Esophagus mucosa (tissue), 1 donor: ENCODE data around the gene SHISA9. TPM values are rescaled to one million over a fixed set of nuclear protein-coding genes. Genes with fewer than 3 reads are reported as not detected.

Experiments
- ATAC-seq: fragments of 200-7000 bp; cut with Tn5 transposase; one replicate; pipeline ENCODE4 v1.9.1; 2020
- total RNA-seq: library from RNA; stranded (reverse); gene quantifications from one replicate; pipeline ENCODE4 v1.2.4, GENCODE V29; 2023
- donor health status: DM: yes; HTN: yes; CAD: no.

SHISA9 gene
- total RNA-seq, 1 donor from 2014 or later = 0.20 TPM

DNA sequence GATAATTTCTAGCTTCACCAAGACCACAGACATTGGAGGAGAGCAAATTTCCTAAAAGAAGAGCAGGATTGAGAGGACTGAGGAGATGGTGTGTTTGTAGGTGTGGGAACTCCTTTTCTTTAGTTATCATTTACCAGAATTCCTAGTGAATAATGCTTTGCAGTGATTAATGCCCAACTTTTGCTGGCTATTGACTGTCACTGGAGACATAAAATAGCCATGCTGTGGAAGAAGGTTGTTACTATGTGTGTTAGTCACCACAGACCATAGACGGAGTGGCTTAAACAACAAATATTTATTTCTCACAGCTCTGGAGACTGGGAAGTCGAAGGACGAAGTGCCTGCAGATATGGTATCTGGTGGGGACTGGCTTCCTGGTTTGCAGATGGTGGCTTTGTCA, 179.1 kb downstream of the SHISA9 start:
- ATAC-seq = no peak

DNA sequence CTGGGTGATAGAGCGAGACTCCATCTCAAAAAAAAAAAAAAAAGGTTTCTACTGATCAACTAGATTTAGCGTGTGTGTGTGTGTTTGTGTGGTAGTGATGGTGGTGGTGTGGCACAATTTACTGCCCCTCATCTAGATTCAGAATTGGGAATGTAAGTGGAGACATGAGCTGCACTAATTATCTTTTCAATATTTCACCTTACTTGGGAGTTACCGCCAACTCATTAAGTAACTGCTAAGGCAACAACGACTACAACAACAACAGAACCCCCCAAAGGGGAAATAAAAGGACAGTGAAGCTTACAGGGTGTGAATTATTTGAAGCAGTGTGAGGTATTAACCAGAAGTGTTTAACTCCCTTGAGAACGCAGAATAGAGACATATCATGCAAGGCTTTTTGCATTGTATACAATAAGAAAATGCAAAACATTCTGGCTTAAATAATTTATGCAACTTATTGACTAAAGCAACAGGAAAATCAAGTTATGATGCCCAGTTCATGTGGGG, 180.5 kb downstream of the SHISA9 start:
- ATAC-seq = no peak

DNA sequence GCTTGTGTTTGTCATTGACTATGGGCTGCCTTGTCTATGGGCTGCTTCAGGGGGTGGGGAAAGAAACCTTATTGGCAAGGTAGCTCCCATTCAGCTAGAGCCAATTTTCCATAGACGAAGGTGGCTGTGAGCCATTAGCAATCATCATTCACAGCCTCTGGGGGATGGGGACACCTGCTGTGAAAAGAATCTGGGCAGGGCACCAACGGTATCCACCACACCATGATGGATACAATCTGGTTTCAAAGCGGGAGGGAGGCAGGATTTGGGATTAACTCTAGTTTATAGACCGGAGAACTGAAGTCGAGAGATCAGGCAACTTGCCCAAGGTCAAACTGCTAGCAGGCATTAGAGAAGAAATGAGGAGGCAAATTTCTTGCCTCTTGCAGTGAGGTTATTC, 182.3 kb downstream of the SHISA9 start:
- no peak for ATAC-seq

DNA sequence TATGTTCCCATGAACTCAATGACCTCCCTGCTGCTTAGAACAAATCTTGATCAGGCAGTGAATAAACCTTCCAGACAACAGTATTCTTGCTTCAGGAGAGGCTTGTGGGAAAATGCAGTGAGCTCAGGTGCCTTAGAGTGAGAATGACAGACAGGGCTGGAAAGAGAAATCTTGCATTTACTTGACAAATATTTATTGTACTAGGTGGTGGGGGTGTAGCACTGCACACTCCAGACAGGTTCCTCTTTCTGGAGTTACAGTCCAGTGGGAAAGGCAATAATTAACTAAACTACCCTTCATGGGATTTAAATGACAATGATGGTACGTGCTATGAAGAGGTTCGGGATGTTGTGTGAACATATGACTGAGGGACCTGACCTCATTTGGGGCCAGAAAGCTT, 182.9 kb downstream of the SHISA9 start:
- no peak for ATAC-seq

DNA sequence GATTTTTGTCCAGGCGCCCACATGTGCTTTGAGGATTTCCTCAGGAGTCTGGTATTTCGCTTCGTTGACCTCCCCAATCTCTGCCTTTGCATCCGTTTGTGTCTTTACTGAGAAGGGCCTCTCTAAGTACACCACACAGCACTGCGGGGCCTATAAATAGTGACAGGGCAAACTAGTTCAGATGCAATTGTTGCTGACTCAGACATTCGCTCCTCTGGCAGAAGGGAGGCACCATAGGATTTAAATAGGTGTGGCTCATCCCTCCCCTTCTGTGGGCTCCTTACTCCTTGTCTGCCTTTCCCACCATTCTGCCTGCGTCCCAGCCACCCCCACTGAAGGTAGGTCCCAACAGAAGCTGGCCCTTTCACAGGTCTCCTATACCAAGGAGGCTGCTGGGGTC, 192.3 kb downstream of the SHISA9 start:
- ATAC-seq = no peak

DNA sequence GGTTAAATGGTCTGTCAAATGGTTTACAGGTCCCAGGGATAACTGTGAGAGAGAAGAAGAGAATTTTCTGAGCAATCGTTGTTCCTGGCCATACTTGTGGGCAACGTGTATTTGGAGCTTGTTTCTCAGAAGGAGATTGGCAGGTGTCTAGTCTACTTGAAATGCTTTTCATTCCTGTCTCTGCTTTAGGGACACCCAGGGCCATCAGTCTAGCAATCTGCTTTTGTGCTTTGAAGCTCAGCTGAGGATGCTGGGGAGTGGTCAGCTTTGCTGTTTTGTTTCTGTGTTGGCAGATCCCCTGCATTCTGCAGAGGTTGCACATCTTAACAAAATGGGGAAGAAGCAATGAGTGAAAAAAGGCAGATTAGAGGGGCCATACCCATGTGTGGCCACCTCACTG, 193.7 kb downstream of the SHISA9 start:
- ATAC-seq = no peak

DNA sequence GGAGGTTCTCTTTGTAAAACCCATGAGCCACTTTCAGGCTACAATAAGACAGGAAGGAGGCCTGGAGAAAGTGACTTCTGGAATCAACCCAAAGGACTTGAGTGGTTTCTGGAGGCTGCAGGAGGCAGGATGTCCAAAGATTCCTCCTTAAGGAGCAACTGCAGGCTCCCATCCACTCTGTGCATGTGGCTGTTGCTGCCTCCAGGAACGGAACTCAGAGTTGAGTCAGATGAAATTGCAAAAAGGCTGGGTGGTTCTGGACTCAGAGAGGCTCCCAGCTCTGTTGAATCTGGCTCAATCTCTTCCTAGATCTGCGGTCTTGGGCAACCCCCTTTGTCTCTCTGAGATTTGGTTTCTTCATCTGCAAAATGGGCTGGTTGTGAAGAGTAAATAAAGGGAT, 197.1 kb downstream of the SHISA9 start:
- ATAC-seq = no peak

DNA sequence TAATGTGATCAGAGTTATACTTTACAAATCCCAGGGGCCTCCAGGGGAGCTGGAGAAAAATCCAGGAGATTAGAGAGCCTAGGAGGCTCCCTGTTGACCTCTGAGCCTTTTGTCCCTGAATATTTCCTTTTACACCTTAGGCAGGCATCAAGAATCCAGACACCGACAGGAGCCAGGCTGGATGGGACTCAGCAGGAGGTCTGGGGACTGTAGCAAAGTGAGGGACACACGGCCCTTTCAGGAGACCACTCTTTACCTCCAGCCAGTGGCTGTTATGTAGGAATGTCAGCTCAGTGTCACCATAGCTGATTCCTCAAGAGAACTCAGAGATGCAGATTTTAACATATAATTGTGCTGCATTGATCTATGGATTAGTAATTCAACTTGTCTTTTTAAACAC, 198.4 kb downstream of the SHISA9 start:
- ATAC-seq = no peak

DNA sequence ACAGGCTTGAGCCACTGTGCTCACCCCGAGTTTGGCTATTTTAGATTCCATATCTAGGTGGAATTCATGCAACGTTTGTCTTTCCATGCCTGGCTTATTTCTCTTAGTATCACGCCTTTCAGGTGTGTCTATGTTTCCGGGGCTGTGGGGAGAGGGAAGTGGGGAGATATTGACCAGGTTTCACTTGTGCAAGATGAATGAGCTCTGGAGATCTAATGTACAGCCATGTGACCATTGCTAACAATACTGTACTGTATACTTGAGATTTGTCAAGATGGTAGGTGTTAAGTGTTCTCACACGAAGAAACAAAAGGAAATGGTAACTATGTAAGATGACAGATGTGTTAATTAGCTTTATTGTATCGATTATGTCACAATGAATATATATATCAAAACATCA, 199.6 kb downstream of the SHISA9 start:
- ATAC-seq = no peak

DNA sequence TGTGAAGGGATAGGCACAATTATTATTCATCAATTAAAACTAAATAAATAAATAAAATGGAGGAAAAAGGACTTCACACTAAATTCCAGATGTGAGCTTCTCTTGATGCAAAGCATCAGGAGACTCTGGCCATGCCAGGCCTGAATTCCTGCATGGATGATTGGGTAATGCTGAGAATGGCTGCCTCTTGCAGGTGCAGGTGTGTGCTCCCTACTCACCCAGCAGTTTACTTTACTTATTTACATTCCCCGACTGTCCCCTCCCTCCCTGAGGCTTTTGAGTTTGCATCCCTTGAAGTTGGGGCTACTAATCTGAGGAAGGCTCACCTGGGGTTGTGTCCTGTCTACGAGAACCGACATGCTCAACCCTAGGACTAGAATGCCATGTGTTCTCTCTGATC, 200.4 kb downstream of the SHISA9 start:
- no peak for ATAC-seq

DNA sequence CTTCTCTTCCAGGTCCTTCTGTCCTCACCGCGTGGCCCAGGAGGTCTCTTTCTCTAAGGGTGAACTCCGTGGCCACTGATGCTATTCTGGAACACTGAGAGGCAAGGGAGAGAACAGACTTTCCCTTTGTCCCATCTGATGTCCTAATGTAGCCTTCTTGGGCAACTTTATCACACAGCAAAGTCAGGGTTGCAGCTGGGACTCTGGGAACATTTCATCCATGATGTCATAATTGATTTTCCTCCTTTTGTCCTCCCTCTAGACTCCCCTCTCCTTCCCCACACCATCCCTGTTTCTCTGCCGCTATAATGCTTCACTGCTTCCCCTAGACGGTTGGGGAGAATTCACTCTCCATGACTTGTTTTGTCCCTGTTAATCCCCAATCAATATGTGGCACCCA, 201.0 kb downstream of the SHISA9 start:
- ATAC-seq = no peak

DNA sequence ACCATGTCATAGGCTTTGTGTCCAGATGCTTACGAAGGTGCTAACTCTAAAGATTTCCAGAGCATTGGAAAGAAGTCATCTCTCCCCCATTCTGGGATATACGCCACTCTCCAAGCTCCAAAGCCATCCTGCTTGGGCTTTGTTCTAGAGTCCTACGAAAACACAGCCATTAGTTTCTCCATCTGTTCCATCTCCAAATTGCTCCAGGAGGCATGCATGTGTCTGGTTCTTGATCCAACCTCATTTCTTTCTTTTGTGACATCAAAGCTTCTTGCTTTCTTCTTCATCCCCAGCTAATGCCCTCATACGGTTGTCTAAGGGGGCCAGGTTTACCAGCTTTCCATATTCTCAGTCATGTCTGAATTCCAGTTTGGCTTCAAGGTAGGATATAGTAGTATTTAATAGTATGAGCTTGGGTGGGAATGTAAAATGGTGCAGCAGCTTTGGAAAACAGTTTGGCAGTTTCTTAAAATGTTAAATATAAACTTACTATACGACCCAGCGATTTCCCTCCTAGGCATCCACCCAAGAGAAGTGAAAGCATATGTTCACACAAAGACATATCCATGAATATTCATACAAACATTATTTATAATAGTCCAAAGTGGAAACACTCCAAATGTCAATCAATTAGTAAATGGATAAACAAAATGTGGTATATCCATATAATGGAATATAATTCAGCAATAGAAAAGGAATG, 202.6 kb downstream of the SHISA9 start:
- no peak for ATAC-seq

DNA sequence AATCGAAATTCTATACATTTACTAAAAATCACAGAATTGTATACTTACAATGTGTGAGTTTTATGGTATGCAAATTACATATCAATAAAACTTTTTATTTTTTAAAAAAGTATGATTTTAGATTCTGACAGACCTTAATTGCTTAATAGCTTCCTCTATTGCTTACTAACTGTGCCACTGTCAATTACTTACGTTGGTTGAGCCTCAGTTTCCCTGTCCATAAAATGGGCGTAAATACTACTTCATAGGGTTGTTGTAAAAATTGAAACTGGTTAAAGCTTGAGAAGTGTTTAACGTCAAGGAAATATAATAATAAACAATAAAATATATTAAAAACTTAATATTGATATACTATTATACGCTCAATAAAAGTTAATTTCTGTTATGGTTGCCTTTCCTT, 203.4 kb downstream of the SHISA9 start:
- no peak for ATAC-seq

DNA sequence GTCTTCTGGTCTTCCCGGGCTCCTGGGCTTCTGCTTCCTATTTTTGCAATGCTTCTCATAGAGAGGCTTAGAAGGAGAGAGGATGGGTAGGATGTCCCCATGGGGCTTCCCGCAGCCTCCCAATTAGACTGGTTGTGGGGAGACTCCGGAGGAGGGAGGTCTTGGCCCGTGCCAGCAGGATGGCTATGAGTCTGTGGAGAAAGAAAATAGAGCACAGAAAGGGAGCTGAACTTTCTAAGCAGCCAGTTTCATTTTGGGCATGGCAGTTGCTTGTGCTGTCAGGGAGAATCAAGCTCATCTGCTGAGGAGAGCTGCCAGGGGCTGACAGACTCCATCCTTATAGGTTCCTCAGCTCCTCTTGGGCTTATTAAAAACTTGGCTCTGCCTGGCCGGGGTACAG, 204.0 kb downstream of the SHISA9 start:
- ATAC-seq = no peak

DNA sequence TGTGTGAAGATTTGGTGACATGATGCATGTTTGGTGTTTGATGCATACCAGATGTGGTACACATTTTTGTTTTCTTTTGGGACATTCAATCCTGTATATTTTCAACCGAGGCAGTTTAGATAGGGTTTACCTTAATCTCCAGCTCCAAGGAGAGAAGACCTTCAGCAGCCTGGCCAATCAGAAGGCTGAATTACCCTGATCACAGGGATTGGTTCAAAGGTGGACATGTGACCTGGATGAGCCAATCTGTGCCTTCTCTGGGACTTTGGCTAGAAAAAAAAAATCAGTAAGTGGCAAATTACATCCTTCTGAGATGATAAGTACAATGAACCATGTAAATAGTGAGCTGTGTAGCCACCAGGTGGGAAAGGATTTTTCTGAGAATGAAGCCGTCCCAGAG, 205.1 kb downstream of the SHISA9 start:
- ATAC-seq = no peak

DNA sequence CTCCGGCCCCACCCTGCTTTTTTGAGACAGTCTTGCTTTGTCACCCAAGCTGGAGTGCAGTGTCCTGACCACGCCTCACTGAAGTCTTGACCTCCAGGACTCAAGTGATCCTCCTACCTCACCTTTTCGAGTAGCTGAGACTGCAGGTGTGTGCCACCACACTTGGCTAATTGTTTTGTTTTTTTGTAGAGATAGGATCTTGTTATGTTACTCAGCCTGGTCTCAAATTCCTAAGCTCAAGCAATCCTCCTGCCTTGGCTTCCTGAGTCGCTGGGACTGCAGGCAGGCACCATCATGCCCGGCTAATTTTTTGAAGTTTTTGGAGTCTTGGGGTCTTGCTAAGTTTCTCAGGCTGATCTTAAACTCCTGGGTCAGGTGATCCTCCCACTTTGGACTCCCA, 206.7 kb downstream of the SHISA9 start:
- no peak for ATAC-seq

DNA sequence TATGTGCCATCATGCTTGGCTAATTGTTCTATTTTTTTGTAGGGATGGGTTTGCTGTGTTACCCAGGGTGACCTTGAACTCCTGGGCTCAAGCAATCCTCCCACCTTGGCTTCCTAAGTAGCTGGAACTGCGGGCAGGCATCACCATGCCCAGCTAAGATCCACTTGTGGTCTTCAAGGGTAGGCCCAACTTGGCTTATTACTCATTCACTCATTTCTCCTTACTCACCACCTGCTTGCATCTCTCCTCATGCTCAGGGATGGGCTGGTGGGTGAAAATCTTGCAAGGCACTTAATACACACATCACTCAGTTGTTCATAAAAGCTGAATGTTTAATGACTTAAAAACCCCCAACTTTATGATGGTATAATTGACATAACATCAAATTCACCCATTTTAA, 207.8 kb downstream of the SHISA9 start:
- ATAC-seq = no peak

DNA sequence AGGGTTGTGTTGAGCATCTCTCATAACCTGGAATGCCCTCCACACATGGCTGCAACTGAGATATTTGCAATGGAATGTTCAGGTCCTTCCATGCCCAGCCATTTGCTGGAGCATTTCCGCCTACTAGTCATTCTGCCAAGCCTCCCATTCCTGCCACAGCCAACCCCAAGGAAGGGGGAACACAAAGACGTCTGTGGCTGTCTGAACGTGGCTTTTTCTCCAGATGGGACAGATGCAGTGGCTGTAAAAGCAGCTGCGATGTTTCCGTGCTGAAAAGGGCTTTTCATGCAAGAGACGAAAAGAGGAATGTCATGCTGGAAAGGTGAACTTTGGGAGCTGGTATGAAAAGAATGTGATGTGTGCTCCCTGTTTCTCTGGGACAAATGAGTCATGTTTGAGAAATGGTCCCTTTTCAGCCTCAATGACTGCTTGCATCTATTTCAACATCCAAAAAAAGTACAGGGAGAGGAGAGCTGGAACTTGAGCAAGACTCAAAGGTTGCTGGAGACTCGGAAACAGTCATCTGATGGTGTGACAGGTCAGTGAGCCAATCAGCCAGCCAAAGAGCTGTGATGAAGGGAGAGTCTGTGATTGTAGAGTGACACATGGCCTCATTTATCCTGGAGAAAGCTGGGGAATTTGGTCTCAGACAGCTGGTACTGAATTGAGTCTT, 208.9 kb downstream of the SHISA9 start:
- ATAC-seq = no peak

DNA sequence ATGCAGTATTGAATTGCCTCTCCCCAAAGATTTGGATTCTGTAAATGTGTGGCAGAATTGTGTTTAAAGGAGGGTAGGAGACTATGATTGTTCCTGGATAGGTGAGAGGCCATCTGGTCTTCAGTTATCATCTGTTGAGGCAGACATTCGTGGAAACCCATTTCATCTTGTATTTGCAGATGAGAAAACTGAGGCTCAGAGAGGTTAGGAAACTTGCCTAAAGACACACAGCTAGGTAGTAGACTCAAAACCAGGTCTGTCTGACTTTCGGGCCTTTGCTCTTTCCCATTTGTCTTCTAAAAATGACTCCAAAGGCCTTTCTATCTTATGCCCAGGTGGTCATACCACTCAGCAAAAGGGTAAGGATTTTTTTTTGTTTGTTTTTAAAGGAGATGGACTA, 210.3 kb downstream of the SHISA9 start:
- no peak for ATAC-seq

DNA sequence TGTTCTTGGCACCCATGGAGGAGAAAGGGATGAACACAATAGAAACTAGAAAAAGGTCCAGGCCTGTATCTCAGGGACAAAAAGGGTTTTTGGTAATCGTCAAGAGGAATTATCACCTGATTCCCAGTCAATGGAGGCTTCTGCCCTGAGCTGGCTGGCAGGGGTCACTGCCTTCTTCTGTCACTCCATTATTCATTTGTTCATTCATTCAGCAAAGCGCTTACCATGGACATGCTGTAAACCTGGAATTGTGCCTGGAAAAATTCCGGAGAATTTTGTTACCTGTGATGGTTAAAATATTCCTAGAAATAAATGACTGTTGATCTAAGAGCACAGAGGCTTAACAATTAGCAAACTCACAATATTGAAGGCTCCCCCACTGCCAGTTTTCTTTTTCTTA, 212.3 kb downstream of the SHISA9 start:
- ATAC-seq = no peak

DNA sequence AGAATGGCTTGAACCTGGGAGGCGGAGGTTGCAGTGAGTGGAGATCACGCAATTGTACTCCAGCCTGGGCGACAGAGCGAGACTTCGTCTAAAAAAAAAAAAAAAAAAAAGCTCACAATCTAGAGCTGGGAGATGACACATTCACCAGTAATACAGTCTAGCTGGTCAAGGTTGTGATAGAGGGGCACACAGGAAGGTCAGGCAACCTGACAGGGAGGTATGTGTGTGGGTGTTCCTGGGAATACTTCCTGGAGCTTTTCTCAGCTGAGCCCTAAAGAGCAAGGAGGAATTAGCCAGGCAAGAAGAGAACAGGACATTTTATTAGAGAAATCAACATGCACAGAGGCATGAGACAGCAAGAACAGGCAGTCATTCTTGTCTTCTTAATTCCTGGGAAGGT, 216.7 kb downstream of the SHISA9 start:
- no peak for ATAC-seq

DNA sequence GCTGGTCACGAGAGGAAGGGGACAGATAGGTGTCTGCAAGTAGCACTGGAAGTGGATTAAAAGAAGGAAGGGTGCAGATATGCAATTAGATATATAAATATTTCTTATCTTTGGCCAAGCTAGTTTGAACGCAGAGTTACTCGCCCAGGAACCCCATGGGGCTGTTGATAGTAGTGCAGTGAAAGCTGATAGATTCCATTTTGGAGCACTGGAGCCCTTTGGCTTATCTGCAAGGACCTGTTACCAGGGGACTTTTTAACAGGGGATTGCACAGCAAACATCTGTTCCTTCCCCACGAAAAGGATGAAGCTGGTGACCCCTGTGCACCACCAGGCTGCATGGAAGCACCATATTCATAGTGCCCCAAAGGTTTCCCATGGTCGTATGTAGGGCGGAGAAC, 218.7 kb downstream of the SHISA9 start:
- no peak for ATAC-seq

DNA sequence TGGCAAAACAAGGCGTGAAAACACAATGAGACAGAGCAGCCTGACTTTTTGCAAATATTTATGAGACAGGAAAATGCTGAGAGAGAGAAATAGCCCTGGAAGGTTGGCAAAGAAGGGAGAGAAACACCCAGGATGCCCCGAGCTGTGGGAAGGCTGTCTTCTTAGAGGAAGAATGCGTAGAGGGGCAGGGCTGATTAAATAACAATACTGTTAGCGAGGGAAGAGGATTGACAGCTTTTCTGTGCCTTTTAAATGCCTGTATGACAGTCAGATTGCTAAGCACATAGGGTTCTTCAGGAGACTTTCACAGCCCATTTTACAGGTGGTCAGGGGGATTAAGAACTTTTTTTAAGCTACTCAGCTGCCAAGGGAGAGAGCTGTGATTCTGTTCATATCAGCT, 219.2 kb downstream of the SHISA9 start:
- no peak for ATAC-seq

DNA sequence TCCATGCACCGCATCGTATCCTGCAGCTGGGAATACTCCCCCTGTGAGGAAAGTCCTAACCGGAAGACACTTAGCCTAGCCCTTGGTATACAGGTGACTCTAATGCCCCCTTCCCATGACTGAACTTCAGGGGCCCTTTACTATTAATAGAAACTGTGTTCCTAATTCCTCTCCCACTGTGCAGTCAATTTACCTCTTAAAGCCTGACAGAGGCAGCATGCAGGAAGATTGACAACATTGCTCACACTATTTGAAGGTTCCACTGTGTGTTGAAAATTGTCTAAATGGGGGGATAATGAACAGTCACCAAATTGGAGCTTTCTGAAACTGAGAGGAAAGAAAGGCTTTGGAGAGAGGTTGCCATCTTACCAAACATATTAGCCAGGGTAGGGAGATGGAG, 222.6 kb downstream of the SHISA9 start:
- ATAC-seq = no peak

DNA sequence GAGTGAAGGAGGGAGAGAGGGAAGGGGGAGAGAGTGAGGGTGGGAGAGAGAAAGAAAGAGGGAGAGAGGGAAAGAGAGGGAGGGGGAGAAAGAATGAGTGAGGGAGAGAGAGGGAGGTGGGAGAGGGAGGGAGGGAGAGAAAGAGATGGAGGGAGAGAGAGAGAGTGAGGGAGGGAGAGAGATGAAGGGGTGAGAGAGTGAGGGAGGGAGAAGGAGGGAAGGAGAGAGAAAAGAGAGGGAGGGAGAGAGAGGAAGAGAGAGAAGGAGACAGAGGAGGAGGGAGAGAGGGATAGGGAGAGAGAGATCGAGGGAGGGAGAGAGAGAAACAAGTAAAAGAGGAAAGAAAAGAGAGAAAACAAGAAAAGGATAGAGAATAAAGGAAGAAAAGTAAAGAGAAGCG, 225.7 kb downstream of the SHISA9 start:
- no peak for ATAC-seq
